Measurements from ENCODE around the gene MCF2L2. TPM values are rescaled to one million over a fixed set of nuclear protein-coding genes. Genes with fewer than 3 reads are reported as not detected.
A peak's percentile ranks its signal among the peaks of the same experiment; 100 is the strongest.

MCF2L2 gene
- total and polyA plus RNA-seq, 9 of the 15 experiments (the other 6 are each of a cell fraction or from before 2014, with no cell fraction given): 0.56 to 4.2 (median 3.0) TPM

- TF ChIP-seq REST (IDR thresholded peaks at IDR 0.05; ENCODE audit: borderline replicate concordance): peak; percentile 82
- no peak for TF ChIP-seq REST (CRISPR knock-in tag; IDR thresholded peaks at IDR 0.05; ENCODE audit: low read depth)
- TF ChIP-seq ZNF699 (CRISPR knock-in tag; IDR thresholded peaks at IDR 0.05; ENCODE audit: insufficient replicate concordance): no peak
- no peak for TF ChIP-seq TARDBP (IDR thresholded peaks at IDR 0.05)
- TF ChIP-seq RB1 (IDR thresholded peaks at IDR 0.05; ENCODE audit: low read depth): peak; percentile 44; the same call in 1 of the 2 replicates
- TF ChIP-seq STAG1 (CRISPR knock-in tag; IDR thresholded peaks at IDR 0.05; ENCODE audit: borderline replicate concordance): peak; percentile 70; the same call in 1 of the 2 replicates
- no peak for TF ChIP-seq ZBTB9 (CRISPR knock-in tag; IDR thresholded peaks at IDR 0.05)
- TF ChIP-seq AFF1 (IDR thresholded peaks at IDR 0.05; ENCODE audit: low read depth in 1 of 2, partially characterized antibody in 2 of 2): no peak
- no peak for TF ChIP-seq NCOA4 (IDR thresholded peaks at IDR 0.05; ENCODE audit: partially characterized antibody)
- no peak for TF ChIP-seq HDAC6 (IDR thresholded peaks at IDR 0.05; ENCODE audit: low read depth, low read length)
- no peak for TF ChIP-seq CREB5 (CRISPR knock-in tag; IDR thresholded peaks at IDR 0.05)
Measured at GRCh38 chr3:183385698-183386613, 42.5 kb downstream of the MCF2L2 start (continued).
